ENCODE data around the gene AGPAT4.

DNA sequence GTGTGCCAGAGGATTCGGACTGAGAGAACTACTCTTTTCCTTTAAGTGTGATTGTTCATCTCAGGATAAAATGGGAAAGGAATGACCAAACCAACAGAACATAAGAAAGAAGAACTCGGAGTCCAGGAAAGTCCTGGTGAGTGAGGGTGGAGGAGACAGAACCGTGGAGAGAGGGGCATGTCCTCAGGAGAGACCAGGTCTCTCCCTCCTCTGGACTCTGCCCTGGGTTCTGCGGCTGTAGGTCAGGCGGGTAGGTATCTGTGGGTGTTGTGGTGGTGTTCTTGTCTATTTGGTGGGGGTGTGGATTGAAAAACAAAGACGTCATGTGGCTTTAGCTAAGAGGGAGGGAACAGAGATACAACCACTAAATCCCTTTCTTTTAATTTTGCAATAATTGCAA is 29.1 kb upstream of the AGPAT4 start:
- no peak for TF ChIP-seq ESRRA (CRISPR knock-in tag; IDR thresholded peaks at IDR 0.05; ENCODE audit: low read depth)
- TF ChIP-seq, protein P1, sequence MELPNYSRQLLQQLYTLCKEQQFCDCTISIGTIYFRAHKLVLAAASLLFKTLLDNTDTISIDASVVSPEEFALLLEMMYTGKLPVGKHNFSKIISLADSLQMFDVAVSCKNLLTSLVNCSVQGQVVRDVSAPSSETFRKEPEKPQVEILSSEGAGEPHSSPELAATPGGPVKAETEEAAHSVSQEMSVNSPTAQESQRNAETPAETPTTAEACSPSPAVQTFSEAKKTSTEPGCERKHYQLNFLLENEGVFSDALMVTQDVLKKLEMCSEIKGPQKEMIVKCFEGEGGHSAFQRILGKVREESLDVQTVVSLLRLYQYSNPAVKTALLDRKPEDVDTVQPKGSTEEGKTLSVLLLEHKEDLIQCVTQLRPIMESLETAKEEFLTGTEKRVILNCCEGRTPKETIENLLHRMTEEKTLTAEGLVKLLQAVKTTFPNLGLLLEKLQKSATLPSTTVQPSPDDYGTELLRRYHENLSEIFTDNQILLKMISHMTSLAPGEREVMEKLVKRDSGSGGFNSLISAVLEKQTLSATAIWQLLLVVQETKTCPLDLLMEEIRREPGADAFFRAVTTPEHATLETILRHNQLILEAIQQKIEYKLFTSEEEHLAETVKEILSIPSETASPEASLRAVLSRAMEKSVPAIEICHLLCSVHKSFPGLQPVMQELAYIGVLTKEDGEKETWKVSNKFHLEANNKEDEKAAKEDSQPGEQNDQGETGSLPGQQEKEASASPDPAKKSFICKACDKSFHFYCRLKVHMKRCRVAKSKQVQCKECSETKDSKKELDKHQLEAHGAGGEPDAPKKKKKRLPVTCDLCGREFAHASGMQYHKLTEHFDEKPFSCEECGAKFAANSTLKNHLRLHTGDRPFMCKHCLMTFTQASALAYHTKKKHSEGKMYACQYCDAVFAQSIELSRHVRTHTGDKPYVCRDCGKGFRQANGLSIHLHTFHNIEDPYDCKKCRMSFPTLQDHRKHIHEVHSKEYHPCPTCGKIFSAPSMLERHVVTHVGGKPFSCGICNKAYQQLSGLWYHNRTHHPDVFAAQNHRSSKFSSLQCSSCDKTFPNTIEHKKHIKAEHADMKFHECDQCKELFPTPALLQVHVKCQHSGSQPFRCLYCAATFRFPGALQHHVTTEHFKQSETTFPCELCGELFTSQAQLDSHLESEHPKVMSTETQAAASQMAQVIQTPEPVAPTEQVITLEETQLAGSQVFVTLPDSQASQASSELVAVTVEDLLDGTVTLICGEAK (IDR thresholded peaks at IDR 0.05), result no peak
- TF ChIP-seq, protein P1 (CRISPR knock-in tag; IDR thresholded peaks at IDR 0.05), result no peak
- TF ChIP-seq MBNL3 (CRISPR knock-in tag; conservative IDR thresholded peaks at IDR 0.05), result no peak
- no peak for TF ChIP-seq ZNF501 (CRISPR knock-in tag; IDR thresholded peaks at IDR 0.05)
- TF ChIP-seq POLR2A (IDR thresholded peaks at IDR 0.05; ENCODE audit: insufficient read depth in 1 of 2, low read depth in 2 of 2, low read length in 2 of 2), result no peak
- no peak for TF ChIP-seq ETV6 (CRISPR knock-in tag; conservative IDR thresholded peaks at IDR 0.05)

Measured in HepG2 (cell line).